ENCODE results near the gene ZBTB44. TPM values are rescaled to one million over a fixed set of nuclear protein-coding genes. Genes with fewer than 3 reads are reported as not detected.

ZBTB44 gene
- total RNA-seq, 2 donors from 2014 or later, result 66.1 to 69.2 TPM

GRCh38 chr11:130318031-130318673 is 3.4 kb upstream of the ZBTB44 start:
- Mint-ChIP-seq H3K27me3 (ENCODE audit: insufficient read depth) (no peaks in the 10 kb centered on the region), H3K27ac (no peak overlapping the region), H3K36me3 (ENCODE audit: low read depth) (no peaks in the 10 kb centered on the region), H3K4me3 (no peak overlapping the region), H3K9me3 (peaks cover 30% of the 10 kb centered on the region), H3K4me1 (peaks cover 27% of the 10 kb centered on the region)
- Histone ChIP-seq H3K27me3 (ENCODE audit: control insufficient read depth, insufficient read depth, low read length, poor library complexity, severe bottlenecking) (no peaks in the 10 kb centered on the region), H3K36me3 (ENCODE audit: control insufficient read depth, insufficient read depth, low read length) (no peaks in the 10 kb centered on the region), H3K9ac (ENCODE audit: extremely low read depth, low read length, poor library complexity, severe bottlenecking) (no peak overlapping the region), H3K4me3 (ENCODE audit: low read length) (no peak overlapping the region), H3K4me1 (ENCODE audit: control insufficient read depth, insufficient read depth, low read length) (peaks cover 6% of the 10 kb centered on the region), H3K27ac (ENCODE audit: low read depth, low read length) (no peak overlapping the region), H3K9me3 (ENCODE audit: control insufficient read depth, low read length) (peaks cover 36% of the 10 kb centered on the region)
- 79 to 88% methylated on average over 1 to 4 of the region's 4 CpGs for WGBS, 2 experiments (ENCODE audit: insufficient coverage in 1 of 2, insufficient read length in 1 of 2)
- peak; percentile 55 for DNase-seq
- no peak for TF ChIP-seq CTCF (conservative IDR thresholded peaks at IDR 0.05)

GRCh38 chr11:130315354-130315970 is 745 bp upstream of the ZBTB44 start:
- Histone ChIP-seq H3K36me3 (ENCODE audit: control insufficient read depth, insufficient read depth, low read length) (no peaks in the 10 kb centered on the region), H3K27ac (ENCODE audit: low read depth, low read length) (no peak overlapping the region), H3K27me3 (ENCODE audit: control insufficient read depth, insufficient read depth, low read length, poor library complexity, severe bottlenecking) (no peaks in the 10 kb centered on the region), H3K4me1 (ENCODE audit: control insufficient read depth, insufficient read depth, low read length) (peaks cover 12% of the 10 kb centered on the region), H3K9me3 (ENCODE audit: control insufficient read depth, low read length) (peaks cover 10% of the 10 kb centered on the region), H3K9ac (ENCODE audit: extremely low read depth, low read length, poor library complexity, severe bottlenecking) (no peak overlapping the region), H3K4me3 (ENCODE audit: low read length) (peak overlapping the region; percentile 74)
- H3K27me3 Mint-ChIP-seq (ENCODE audit: insufficient read depth), result no peaks in the 10 kb centered on the region
- H3K36me3 Mint-ChIP-seq (ENCODE audit: low read depth), result no peaks in the 10 kb centered on the region
- H3K4me1 Mint-ChIP-seq, result peaks cover 44% of the 10 kb centered on the region
- 90 to 94% methylated on average over 21 to 38 of the region's 38 CpGs for WGBS, 2 experiments (ENCODE audit: insufficient coverage in 1 of 2, insufficient read length in 1 of 2)
- H3K9me3 Mint-ChIP-seq, result peaks cover 12% of the 10 kb centered on the region
- peak overlapping the region; percentile 83 for H3K4me3 Mint-ChIP-seq
- DNase-seq, result peak; percentile 88
- TF ChIP-seq CTCF (conservative IDR thresholded peaks at IDR 0.05), result peak; percentile 71
- peak overlapping the region; percentile 95 for H3K27ac Mint-ChIP-seq

DNA sequence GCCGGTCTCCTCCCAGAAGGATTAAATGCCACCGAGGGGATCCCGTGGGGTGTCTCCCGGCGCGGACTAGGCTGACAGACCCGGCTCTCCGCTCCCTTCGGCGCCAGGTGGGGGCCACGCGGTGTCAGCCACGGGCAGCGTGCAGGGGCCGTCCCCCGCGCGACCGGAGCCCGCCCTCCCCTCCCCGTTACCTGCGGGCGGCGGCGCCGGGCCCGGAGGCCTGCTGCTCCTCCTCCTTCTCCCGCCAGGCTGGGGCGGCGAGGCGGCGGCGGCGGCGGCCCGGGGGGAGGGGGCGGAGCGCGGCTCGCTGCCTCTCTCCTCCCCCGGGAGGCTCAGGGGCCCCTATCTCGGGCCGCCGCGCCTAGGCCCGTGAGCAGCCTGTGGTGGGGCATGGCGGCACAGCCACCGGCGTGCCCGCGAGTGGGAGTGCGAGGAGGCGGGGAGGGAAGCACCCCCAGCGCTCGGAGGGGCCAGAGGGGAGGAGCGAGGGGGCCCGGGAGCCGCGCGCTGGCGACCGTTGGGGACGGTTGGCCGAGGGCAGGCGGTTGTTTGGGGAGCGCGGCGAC is 450 bp downstream of the ZBTB44 start:
- Mint-ChIP-seq H3K36me3 (ENCODE audit: low read depth) (peaks cover 2% of the 10 kb centered on the region), H3K27ac (no peak overlapping the region), H3K27me3 (ENCODE audit: insufficient read depth) (no peaks in the 10 kb centered on the region), H3K4me3 (peak overlapping the region; percentile 83), H3K9me3 (peaks cover 4% of the 10 kb centered on the region), H3K4me1 (peaks cover 49% of the 10 kb centered on the region)
- peak overlapping the region; percentile 88 for H3K27ac ChIP-seq (ENCODE audit: low read depth, low read length)
- peaks cover 12% of the 10 kb centered on the region for H3K4me1 ChIP-seq (ENCODE audit: control insufficient read depth, insufficient read depth, low read length)
- peak overlapping the region; percentile 60 for H3K9ac ChIP-seq (ENCODE audit: extremely low read depth, low read length, poor library complexity, severe bottlenecking)
- no peak for TF ChIP-seq CTCF (conservative IDR thresholded peaks at IDR 0.05)
- peak; percentile 85 for DNase-seq
- H3K27me3 ChIP-seq (ENCODE audit: control insufficient read depth, insufficient read depth, low read length, poor library complexity, severe bottlenecking), result no peaks in the 10 kb centered on the region
- H3K36me3 ChIP-seq (ENCODE audit: control insufficient read depth, insufficient read depth, low read length), result no peaks in the 10 kb centered on the region
- H3K4me3 ChIP-seq (ENCODE audit: low read length), result peak overlapping the region; percentile 95
- 0% methylated on average over 60 of the region's 68 CpGs; no CpG with 5 or more reads in 1 of the 2 experiments for WGBS, 2 experiments (ENCODE audit: insufficient coverage in 1 of 2, insufficient read length in 1 of 2)
- H3K9me3 ChIP-seq (ENCODE audit: control insufficient read depth, low read length), result peaks cover 4% of the 10 kb centered on the region
